HCT116 (cell line): Measurements from ENCODE around the gene CBLIF. TPM values are rescaled to one million over a fixed set of nuclear protein-coding genes. Genes with fewer than 3 reads are reported as not detected.

ENCODE experiments used
- ATAC-seq: fragments of 200-7000 bp; cut with Tn5 transposase; 2 replicates; pipeline ENCODE4 v1.9.1; 2020; ENCODE audit warnings: mild to moderate bottlenecking, moderate library complexity
- BruUV-seq: library from RNA; stranded (reverse); fragments of 400-500 nt; replicated peaks from 2 replicates; lab custom pipeline; 2021; lab: Mats Ljungman, UMichigan
- CTCF ChIA-PET: fragments of 300-600 bp; sonication (Branson Sonifier 250); formaldehyde crosslinking; loops from one replicate; lab custom pipeline; 2021; ENCODE audit warnings: antibody characterized with exemption; lab: Charles Lee
- POLR2A ChIA-PET: fragments of 300-600, 350-600 bp; sonication (Branson Sonifier 250); formaldehyde crosslinking; loops from one replicate; lab custom pipeline; 2021; ENCODE audit warnings: antibody characterized with exemption; lab: Charles Lee
- RAD21 ChIA-PET, 2 experiments: fragments of 300-600 bp; sonication (Branson Sonifier 250); formaldehyde crosslinking; loops; one replicate each; lab custom pipeline; 2023; ENCODE audit warnings: low total read pairs in 2 of 2; ENCODE audit not compliant: uncharacterized antibody in 2 of 2, unreplicated experiment in 2 of 2, low non-redundant PET in 1 of 2; lab: Charles Lee
- DNase-seq: peaks from one replicate; pipeline ENCODE4 v3.0.0-alpha.2; 2010; ENCODE audit warnings: low read depth, low spot score
- H2AFZ ChIP-seq: fragments of 200-600 bp; shearing (Covaris generic), sonication (generic); 2 replicates; pipeline ENCODE4 v1.6.1; 2017; ENCODE audit warnings: low read depth, mixed run types, mixed read lengths, antibody characterized with exemption, low read length; ENCODE audit not compliant: poor library complexity, severe bottlenecking
- H3K27ac ChIP-seq: 2 replicates; pipeline ENCODE4 v1.5.1; 2012; ENCODE audit warnings: low read depth, low read length
- H3K27me3 ChIP-seq: fragments of 200-600 bp; sonication (generic); 2 replicates; pipeline ENCODE4 v1.6.1; 2016; ENCODE audit warnings: mixed run types, low read length, mixed read lengths; ENCODE audit not compliant: insufficient read depth
- H3K36me3 ChIP-seq, 2 experiments: fragments of 200-500 bp in 1 of 2; fragments of 200-600 bp in 1 of 2; sonication (Bioruptor generic) in 1 of 2; sonication (generic) in 1 of 2; 2 replicates each; pipeline versions ENCODE4 v1.5.1 to v1.6.1; 2014 to 2016; ENCODE audit warnings: low read length in 2 of 2, inconsistent platforms in 1 of 2, mixed read lengths in 1 of 2, mixed run types in 1 of 2; ENCODE audit not compliant: insufficient read depth in 2 of 2, control insufficient read depth in 1 of 2
- H3K4me1 ChIP-seq, 2 experiments: fragments of 200-600 bp in 1 of 2; sonication (generic) in 1 of 2; 2 replicates each; pipeline versions ENCODE4 v1.5.1 to v1.6.1; 2012 to 2017; ENCODE audit warnings: low read length in 2 of 2, inconsistent platforms in 1 of 2, mild to moderate bottlenecking in 1 of 2, mixed read lengths in 1 of 2, mixed run types in 1 of 2, moderate library complexity in 1 of 2; ENCODE audit not compliant: insufficient read depth in 2 of 2, control insufficient read depth in 1 of 2
- H3K4me2 ChIP-seq: fragments of 200-600 bp; sonication (generic); 2 replicates; pipeline ENCODE4 v1.6.1; 2017; ENCODE audit warnings: mixed run types, low read length, mixed read lengths
- H3K4me3 ChIP-seq, 2 experiments: fragments of 200-600 bp in 1 of 2; sonication (generic) in 1 of 2; replicated peaks in 1 of 2; 2 replicates each; pipeline ENCODE4 v1.5.1; 2011 to 2016; ENCODE audit warnings: low read length in 2 of 2, control low read depth in 1 of 2, low read depth in 1 of 2, mild to moderate bottlenecking in 1 of 2, mixed read lengths in 1 of 2, mixed run types in 1 of 2
- H3K79me2 ChIP-seq: fragments of 200-600 bp; sonication (generic); 2 replicates; pipeline ENCODE4 v1.6.1; 2017; ENCODE audit warnings: mild to moderate bottlenecking, mixed run types, low read length, moderate library complexity, mixed read lengths; ENCODE audit not compliant: insufficient read depth
- H3K9ac ChIP-seq: fragments of 200-600 bp; sonication (generic); 2 replicates; pipeline ENCODE4 v1.6.1; 2016; ENCODE audit warnings: low read length, mixed read lengths
- H3K9me2 ChIP-seq: fragments of 200-600 bp; sonication (generic), shearing (Covaris generic); 2 replicates; pipeline ENCODE4 v1.6.1; 2017; ENCODE audit warnings: mixed run types, mild to moderate bottlenecking, moderate library complexity; ENCODE audit not compliant: insufficient read depth
- H3K9me3 ChIP-seq, 2 experiments: fragments of 200-500 bp in 1 of 2; fragments of 200-600 bp in 1 of 2; sonication (Bioruptor generic) in 1 of 2; sonication (generic) in 1 of 2; 2 replicates each; pipeline ENCODE4 v1.6.1; 2014 to 2017; ENCODE audit warnings: low read length in 2 of 2, mixed read lengths in 2 of 2, inconsistent platforms in 1 of 2, low read depth in 1 of 2, mild to moderate bottlenecking in 1 of 2, mixed run types in 1 of 2, moderate library complexity in 1 of 2; ENCODE audit not compliant: control insufficient read depth in 1 of 2, insufficient read depth in 1 of 2
- H4K20me1 ChIP-seq: fragments of 200-600 bp; sonication (generic), shearing (Covaris generic); 2 replicates; pipeline ENCODE4 v1.6.1; 2017; ENCODE audit warnings: mixed run types, mild to moderate bottlenecking, moderate library complexity; ENCODE audit not compliant: insufficient read depth
- ATF3 ChIP-seq: IDR thresholded peaks from 2 replicates; pipeline ENCODE4 v1.6.1; 2012
- CBX3 ChIP-seq: IDR thresholded peaks from 2 replicates; pipeline ENCODE4 v1.6.1; 2012; ENCODE audit warnings: low read depth
- EGR1 ChIP-seq: IDR thresholded peaks from 2 replicates; pipeline ENCODE4 v1.6.1; 2012; ENCODE audit warnings: low read depth
- EZH2 ChIP-seq: fragments of 200-600 bp; sonication (generic); IDR thresholded peaks from 2 replicates; pipeline ENCODE4 v1.6.1; 2017; ENCODE audit warnings: antibody characterized with exemption, mixed run types
- EZH2phosphoT487 ChIP-seq: fragments of 200-600 bp; IDR thresholded peaks from 2 replicates; pipeline ENCODE4 v1.6.1; 2018; ENCODE audit warnings: antibody characterized with exemption, borderline replicate concordance
- FOSL1 ChIP-seq: IDR thresholded peaks from 2 replicates; pipeline ENCODE4 v1.6.1; 2012; ENCODE audit warnings: low read depth
- MAX ChIP-seq: IDR thresholded peaks from 2 replicates; pipeline ENCODE4 v1.6.1; 2012
- POLR2A ChIP-seq: IDR thresholded peaks from 2 replicates; pipeline ENCODE4 v1.7.0; 2011; ENCODE audit warnings: borderline replicate concordance; ENCODE audit not compliant: insufficient read depth, insufficient read length; ENCODE audit errors: extremely low read depth
- POLR2AphosphoS5 ChIP-seq: IDR thresholded peaks from 2 replicates; pipeline ENCODE4 v1.6.1; 2011; ENCODE audit warnings: mild to moderate bottlenecking, low read depth, low read length, moderate library complexity
- RAD21 ChIP-seq: IDR thresholded peaks from 2 replicates; pipeline ENCODE4 v1.6.1; 2012; ENCODE audit warnings: low read depth, mild to moderate bottlenecking
- REST ChIP-seq: IDR thresholded peaks from 2 replicates; pipeline ENCODE4 v1.6.1; 2012; ENCODE audit warnings: low read depth
- SIN3A ChIP-seq: IDR thresholded peaks from 2 replicates; pipeline ENCODE4 v1.6.1; 2012; ENCODE audit warnings: low read depth
- SRF ChIP-seq: IDR thresholded peaks from 2 replicates; pipeline ENCODE4 v1.6.1; 2012; ENCODE audit warnings: low read depth
- TCF7L2 ChIP-seq: IDR thresholded peaks from 2 replicates; pipeline ENCODE4 v1.7.0; 2011; ENCODE audit warnings: borderline replicate concordance, inconsistent platforms; ENCODE audit not compliant: insufficient read depth, insufficient read length; ENCODE audit errors: extremely low read depth
- YY1 ChIP-seq: IDR thresholded peaks from 2 replicates; pipeline ENCODE4 v1.6.1; 2011; ENCODE audit warnings: low read length, low read depth, moderate library complexity, mild to moderate bottlenecking; ENCODE audit not compliant: insufficient replicate concordance; ENCODE audit errors: extremely low read depth
- intact Hi-C: fragments of 100-400 bp; cut with micrococcal nuclease; formaldehyde crosslinking; loops from 2 replicates; pipeline ENCODE4 v1.10.0; 2022
- total RNA-seq: library from RNA; stranded (reverse); gene quantifications from one replicate; pipeline ENCODE4 v1.2.1, GENCODE V29; 2021; ENCODE audit not compliant: unreplicated experiment

The CBLIF gene
- total RNA-seq, 1 experiment from 2014 or later: not detected

GRCh38 chr11:59875856-59876519 lies 30.7 kb upstream of the CBLIF start:
- H3K4me2 ChIP-seq: no peak overlapping the region
- intact Hi-C loops: no loop called here
- no peaks in the 10 kb centered on the region for H3K79me2 ChIP-seq
- no peak overlapping the region for H3K27ac ChIP-seq
- H4K20me1 ChIP-seq: no peaks in the 10 kb centered on the region
- H3K4me1 ChIP-seq: no peaks in the 10 kb centered on the region
- ChIA-PET RAD21 (no interaction called here), POLR2A (no interaction called here), CTCF (no interaction called here)
- no peaks in the 10 kb centered on the region for H3K36me3 ChIP-seq
- H2AFZ ChIP-seq: no peak overlapping the region
- no peak for DNase-seq
- H3K9me3 ChIP-seq: no peaks in the 10 kb centered on the region
- H3K9me2 ChIP-seq: no peaks in the 10 kb centered on the region
- no peak overlapping the region for H3K4me3 ChIP-seq
- no peak for TF ChIP-seq POLR2AphosphoS5
- TF ChIP-seq ATF3: no peak
- no peak for TF ChIP-seq TCF7L2
- no peak for TF ChIP-seq CBX3
- no peak for TF ChIP-seq RAD21
- TF ChIP-seq SRF: no peak
- no peak for TF ChIP-seq REST
- TF ChIP-seq MAX: no peak
- no peak for TF ChIP-seq EZH2phosphoT487
- no peak for TF ChIP-seq YY1
- no peak for TF ChIP-seq EGR1
- TF ChIP-seq SIN3A: no peak
- no peak for TF ChIP-seq EZH2
- TF ChIP-seq POLR2A: no peak
- TF ChIP-seq FOSL1: no peak
- no TSS peak for BruUV-seq
- no peak for ATAC-seq
- H3K9ac ChIP-seq: no peak overlapping the region
- H3K27me3 ChIP-seq: no peaks in the 10 kb centered on the region
